Keratinocyte (primary cell): ENCODE measurements around the gene FUBP1. TPM values are rescaled to one million over a fixed set of nuclear protein-coding genes. Genes with fewer than 3 reads are reported as not detected.

Source experiments
- DNase-seq: peaks from one replicate; pipeline ENCODE4 v3.0.0-alpha.2; 2011; ENCODE audit warnings: low read depth, missing footprints, low spot score
- FAIRE-seq: peaks from 2 replicates; lab custom pipeline; 2011; peaks lifted over from hg19 to GRCh38; lab: Jason Lieb, UNC
- H2AFZ ChIP-seq: 2 replicates; pipeline ENCODE4 v1.6.0; 2012; ENCODE audit warnings: low read length, control low read depth, inconsistent platforms; ENCODE audit not compliant: control insufficient read depth
- H3K27ac ChIP-seq: 2 replicates; pipeline ENCODE4 v1.5.1; 2011; ENCODE audit warnings: low read length; ENCODE audit not compliant: control insufficient read depth, insufficient read depth
- H3K27me3 ChIP-seq: 3 replicates; pipeline ENCODE4 v1.6.0; 2011; ENCODE audit warnings: low read length; ENCODE audit not compliant: control insufficient read depth, insufficient read depth; ENCODE audit errors: extremely low read depth
- H3K36me3 ChIP-seq, 2 experiments: 2 replicates in 1 of 2; 3 replicates in 1 of 2; pipeline ENCODE4 v1.5.1; 2011; ENCODE audit warnings: low read length in 2 of 2, mild to moderate bottlenecking in 1 of 2; ENCODE audit not compliant: control insufficient read depth in 2 of 2, insufficient read depth in 2 of 2; ENCODE audit errors: extremely low read depth in 1 of 2
- H3K4me1 ChIP-seq: 3 replicates; pipeline ENCODE4 v1.5.1; 2011; ENCODE audit warnings: low read length; ENCODE audit not compliant: control insufficient read depth, insufficient read depth; ENCODE audit errors: extremely low read depth
- H3K4me2 ChIP-seq: 3 replicates; pipeline ENCODE4 v1.6.0; 2011; ENCODE audit warnings: low read depth, low read length; ENCODE audit not compliant: control insufficient read depth, insufficient read depth; ENCODE audit errors: extremely low read depth
- H3K4me3 ChIP-seq, 3 experiments: fragments of 200-600 bp in 1 of 3; sonication (generic) in 1 of 3; 2 replicates in 2 of 3; 3 replicates in 1 of 3; pipeline ENCODE4 v1.5.1; 2011 to 2016; ENCODE audit warnings: low read length in 3 of 3, mild to moderate bottlenecking in 3 of 3, control low read depth in 2 of 3, inconsistent platforms in 1 of 3, low read depth in 1 of 3, mixed read lengths in 1 of 3, mixed run types in 1 of 3, moderate library complexity in 1 of 3; ENCODE audit not compliant: control insufficient read depth in 2 of 3, insufficient read depth in 2 of 3; ENCODE audit errors: extremely low read depth in 1 of 3
- H3K79me2 ChIP-seq: 2 replicates; pipeline ENCODE4 v1.6.0; 2012; ENCODE audit warnings: low read length; ENCODE audit not compliant: control insufficient read depth, insufficient read depth
- H3K9ac ChIP-seq: 3 replicates; pipeline ENCODE4 v1.6.0; 2011; ENCODE audit warnings: low read length; ENCODE audit not compliant: control insufficient read depth, insufficient read depth; ENCODE audit errors: extremely low read depth
- H3K9me1 ChIP-seq: 3 replicates; pipeline ENCODE4 v1.6.0; 2011; ENCODE audit warnings: low read length; ENCODE audit not compliant: control insufficient read depth, insufficient read depth; ENCODE audit errors: extremely low read depth
- H3K9me3 ChIP-seq: 2 replicates; pipeline ENCODE4 v1.5.1; 2012; ENCODE audit warnings: low read depth, low read length; ENCODE audit not compliant: control insufficient read depth
- H4K20me1 ChIP-seq: 3 replicates; pipeline ENCODE4 v1.6.0; 2011; ENCODE audit warnings: low read length; ENCODE audit not compliant: control insufficient read depth, insufficient read depth; ENCODE audit errors: extremely low read depth
- CTCF ChIP-seq, 3 experiments: IDR thresholded peaks in 1 of 3; conservative IDR thresholded peaks in 1 of 3; optimal IDR thresholded peaks in 1 of 3; 2 replicates in 2 of 3; 3 replicates in 1 of 3; pipeline versions ENCODE3 to v1.5.1; 2011; ENCODE audit warnings: low read length in 3 of 3, mild to moderate bottlenecking in 3 of 3, moderate library complexity in 2 of 3, control low read depth in 1 of 3, inconsistent platforms in 1 of 3; ENCODE audit not compliant: insufficient read depth in 2 of 3; ENCODE audit errors: extremely low read depth in 1 of 3
- EZH2 ChIP-seq: IDR thresholded peaks from one replicate; pipeline ENCODE4 v1.6.1; 2012; ENCODE audit warnings: inconsistent platforms, mild to moderate bottlenecking, low read length, moderate library complexity
- dilution Hi-C: fragments of 300-500 bp; cut with MboI; formaldehyde crosslinking; loops from one replicate; pipeline ENCODE4 v1.7.0; 2020; ENCODE audit warnings: low sequenced_read_pairs; ENCODE audit not compliant: extremely low pct_ligation_motif_present
- polyA plus RNA-seq, 5 experiments: library from polyadenylated mRNA; depleted of rRNA in 3 of 5; stranded (reverse) in 3 of 5; stranded (forward) in 1 of 5; unstranded in 1 of 5; fragments of >200 nt; gene quantifications; 1 replicate in 1 of 5; 2 replicates in 3 of 5; 3 replicates in 1 of 5; pipeline versions ENCODE4 v1.2.1 to v1.2.3, GENCODE V29; 2011 to 2012; ENCODE audit warnings: missing spikeins in 2 of 5, low read depth in 1 of 5, low replicate concordance in 1 of 5

The FUBP1 gene
- polyA plus RNA-seq, 1 donor (not counting 4 experiments of a cell fraction or from before 2014, with no cell fraction given) = 137 TPM

- Histone ChIP-seq H3K9me1 (no peaks in the 10 kb centered on the region), H3K9me3 (no peaks in the 10 kb centered on the region), H3K79me2 (no peaks in the 10 kb centered on the region), H3K36me3 (no peaks in the 10 kb centered on the region), H3K4me2 (no peak overlapping the region), H3K27me3 (no peaks in the 10 kb centered on the region), H2AFZ (no peak overlapping the region), H3K4me3 (no peak overlapping the region), H3K4me1 (no peaks in the 10 kb centered on the region), H4K20me1 (no peaks in the 10 kb centered on the region), H3K27ac (no peak overlapping the region), H3K9ac (no peak overlapping the region)
- dilution Hi-C loops = no loop called here
- DNase-seq = no peak
- no peak for FAIRE-seq
- no peak for TF ChIP-seq EZH2
- no peak for TF ChIP-seq CTCF (optimal IDR thresholded peaks at IDR 0.05 in 1 of 3, IDR thresholded peaks at IDR 0.05 in 1 of 3, conservative IDR thresholded peaks at IDR 0.05 in 1 of 3; ENCODE audit: extremely low read depth in 1 of 3, insufficient read depth in 2 of 3, low read length in 3 of 3)
These were observed 49.1 kb downstream of the FUBP1 start for GRCh38 chr1:77929806-77930205.

- dilution Hi-C loops = no loop called here
- Histone ChIP-seq H2AFZ (no peak overlapping the region), H3K27me3 (no peaks in the 10 kb centered on the region), H3K9me3 (no peaks in the 10 kb centered on the region), H3K4me1 (no peaks in the 10 kb centered on the region), H3K79me2 (no peaks in the 10 kb centered on the region), H3K36me3 (no peaks in the 10 kb centered on the region), H3K27ac (no peak overlapping the region), H3K4me2 (no peak overlapping the region), H3K9me1 (no peaks in the 10 kb centered on the region), H4K20me1 (no peaks in the 10 kb centered on the region), H3K9ac (no peak overlapping the region), H3K4me3 (no peak overlapping the region)
- DNase-seq (no peak), FAIRE-seq (no peak)
- TF ChIP-seq EZH2 = no peak
- TF ChIP-seq CTCF (optimal IDR thresholded peaks at IDR 0.05 in 1 of 3, IDR thresholded peaks at IDR 0.05 in 1 of 3, conservative IDR thresholded peaks at IDR 0.05 in 1 of 3; ENCODE audit: extremely low read depth in 1 of 3, insufficient read depth in 2 of 3, low read length in 3 of 3) = no peak
These were observed 51.5 kb downstream of the FUBP1 start for GRCh38 chr1:77927414-77927813.
